Upper lobe of left lung (tissue), 4 donors: Measurements from ENCODE around the gene PHF8.

Source experiments
- CTCF ChIP-seq, 6 experiments: fragments of 450-650 bp in 4 of 6; fragments of 200-600 bp in 2 of 6; sonication (generic) in 2 of 6; IDR thresholded peaks; one replicate each; pipeline ENCODE4 v1.5.1; 2016 to 2019; ENCODE audit warnings: antibody characterized with exemption in 6 of 6
- POLR2A ChIP-seq, 4 donors: fragments of 450-650 bp; IDR thresholded peaks; one replicate each; pipeline ENCODE4 v1.5.1; 2016 to 2017; ENCODE audit warnings: antibody characterized with exemption in 4 of 4, mild to moderate bottlenecking in 2 of 4

- TF ChIP-seq CTCF (IDR thresholded peaks at IDR 0.05) (no peak), POLR2A (IDR thresholded peaks at IDR 0.05) (no peak)
Measured at GRCh38 chrX:54090880-54091279, 46.6 kb upstream of the PHF8 start.
